ENCODE measurements around the gene ITLN2.

GRCh38 chr1:160925652-160926244, 28.9 kb downstream of the ITLN2 start:
- TF ChIP-seq, protein P1, sequence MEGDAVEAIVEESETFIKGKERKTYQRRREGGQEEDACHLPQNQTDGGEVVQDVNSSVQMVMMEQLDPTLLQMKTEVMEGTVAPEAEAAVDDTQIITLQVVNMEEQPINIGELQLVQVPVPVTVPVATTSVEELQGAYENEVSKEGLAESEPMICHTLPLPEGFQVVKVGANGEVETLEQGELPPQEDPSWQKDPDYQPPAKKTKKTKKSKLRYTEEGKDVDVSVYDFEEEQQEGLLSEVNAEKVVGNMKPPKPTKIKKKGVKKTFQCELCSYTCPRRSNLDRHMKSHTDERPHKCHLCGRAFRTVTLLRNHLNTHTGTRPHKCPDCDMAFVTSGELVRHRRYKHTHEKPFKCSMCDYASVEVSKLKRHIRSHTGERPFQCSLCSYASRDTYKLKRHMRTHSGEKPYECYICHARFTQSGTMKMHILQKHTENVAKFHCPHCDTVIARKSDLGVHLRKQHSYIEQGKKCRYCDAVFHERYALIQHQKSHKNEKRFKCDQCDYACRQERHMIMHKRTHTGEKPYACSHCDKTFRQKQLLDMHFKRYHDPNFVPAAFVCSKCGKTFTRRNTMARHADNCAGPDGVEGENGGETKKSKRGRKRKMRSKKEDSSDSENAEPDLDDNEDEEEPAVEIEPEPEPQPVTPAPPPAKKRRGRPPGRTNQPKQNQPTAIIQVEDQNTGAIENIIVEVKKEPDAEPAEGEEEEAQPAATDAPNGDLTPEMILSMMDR (IDR thresholded peaks at IDR 0.05; ENCODE audit: poor library complexity), result no peak
- TF ChIP-seq EZH2phosphoT487 (IDR thresholded peaks at IDR 0.05; ENCODE audit: low read depth, severe bottlenecking, unreplicated experiment), result no peak

Data from hepatocyte (in vitro differentiated cells).